OCI-LY3 (cell line): Measurements from ENCODE around the gene CELF4.

Experiments
- H2AFZ ChIP-seq: fragments of 200-600, 300-600 bp; shearing (Covaris generic); 2 replicates; pipeline ENCODE4 v1.6.0; 2014; ENCODE audit warnings: antibody characterized with exemption, low read depth, low read length
- H3K27ac ChIP-seq: fragments of 200-600, 300-600 bp; sonication (generic); 2 replicates; pipeline ENCODE4 v1.5.1; 2014; ENCODE audit warnings: mild to moderate bottlenecking, low read length, moderate library complexity, mixed read lengths
- H3K27me3 ChIP-seq: fragments of 200-600, 300-600 bp; sonication (generic); 2 replicates; pipeline ENCODE4 v1.6.1; 2014; ENCODE audit warnings: low read depth, low read length, mixed read lengths
- H3K36me3 ChIP-seq: fragments of 200-600, 300-600 bp; sonication (generic); replicated peaks from 2 replicates; pipeline ENCODE3; 2014; ENCODE audit warnings: low read depth, low read length, mixed read lengths
- H3K4me1 ChIP-seq: fragments of 300-600, 200-600 bp; sonication (generic); 2 replicates; pipeline ENCODE4 v1.6.1; 2014; ENCODE audit warnings: low read length, mixed read lengths
- H3K4me2 ChIP-seq: fragments of 200-600, 300-600 bp; sonication (generic); 2 replicates; pipeline ENCODE4 v1.6.1; 2014; ENCODE audit warnings: low read length, mixed read lengths
- H3K4me3 ChIP-seq: fragments of 300-600, 200-600 bp; sonication (generic); 2 replicates; pipeline ENCODE4 v1.5.1; 2014; ENCODE audit warnings: antibody characterized with exemption, mild to moderate bottlenecking, low read length, moderate library complexity
- H3K79me2 ChIP-seq: fragments of 300-600, 200-600 bp; shearing (Covaris generic); 2 replicates; pipeline ENCODE4 v1.6.1; 2014; ENCODE audit warnings: mild to moderate bottlenecking, low read length, mixed read lengths
- H3K9ac ChIP-seq: fragments of 300-600, 200-600 bp; shearing (Covaris generic); 2 replicates; pipeline ENCODE4 v1.6.0; 2014; ENCODE audit warnings: mild to moderate bottlenecking, low read length, moderate library complexity
- H3K9me3 ChIP-seq: fragments of 200-600, 300-600 bp; shearing (Covaris generic); 2 replicates; pipeline ENCODE4 v1.6.1; 2014; ENCODE audit warnings: low read length, mixed read lengths; ENCODE audit not compliant: insufficient read depth
- H4K20me1 ChIP-seq: fragments of 200-600, 300-600 bp; sonication (generic); 2 replicates; pipeline ENCODE4 v1.6.1; 2016; ENCODE audit warnings: low read length, mixed read lengths; ENCODE audit not compliant: insufficient read depth
- EZH2phosphoT487 ChIP-seq: fragments of 200-600 bp; shearing (Covaris generic); IDR thresholded peaks from 2 replicates; pipeline ENCODE4 v1.6.1; 2018; ENCODE audit warnings: antibody characterized with exemption, mixed run types, low read depth
- TF ChIP-seq, protein P1 (sequence below): fragments of 200-600, 300-600 bp; sonication (generic); IDR thresholded peaks from 2 replicates; pipeline ENCODE4 v1.5.1; 2014; ENCODE audit warnings: antibody characterized with exemption, low read length, low read depth

CELF4 gene

DNA sequence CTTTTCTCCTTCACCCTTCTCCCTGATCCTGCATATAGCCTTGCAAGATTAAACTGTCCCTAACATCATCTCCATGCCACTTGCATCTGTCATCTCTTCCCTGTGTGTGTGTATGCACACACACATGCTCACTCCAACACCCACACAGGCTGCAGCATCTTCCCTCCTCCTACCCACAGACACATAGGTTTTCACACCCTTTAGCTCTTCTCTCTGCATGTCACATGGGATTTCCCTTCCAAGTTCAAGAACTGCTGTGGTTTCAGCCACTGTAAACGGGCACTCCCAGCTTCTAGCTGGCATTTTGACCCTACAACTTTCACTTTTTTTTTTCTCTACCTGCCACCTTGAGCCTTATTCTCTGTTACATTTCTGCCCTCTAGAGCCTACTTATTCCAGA lies 6.4 kb downstream of the CELF4 start:
- Histone ChIP-seq H3K4me1 (peaks cover 13% of the 10 kb centered on the region), H3K4me3 (no peak overlapping the region), H3K9me3 (no peaks in the 10 kb centered on the region), H3K27me3 (peaks cover 11% of the 10 kb centered on the region), H2AFZ (no peak overlapping the region), H4K20me1 (no peaks in the 10 kb centered on the region), H3K36me3 (no peaks in the 10 kb centered on the region), H3K27ac (no peak overlapping the region), H3K79me2 (no peaks in the 10 kb centered on the region), H3K9ac (no peak overlapping the region), H3K4me2 (no peak overlapping the region)
- no peak for TF ChIP-seq EZH2phosphoT487
- TF ChIP-seq, protein P1, sequence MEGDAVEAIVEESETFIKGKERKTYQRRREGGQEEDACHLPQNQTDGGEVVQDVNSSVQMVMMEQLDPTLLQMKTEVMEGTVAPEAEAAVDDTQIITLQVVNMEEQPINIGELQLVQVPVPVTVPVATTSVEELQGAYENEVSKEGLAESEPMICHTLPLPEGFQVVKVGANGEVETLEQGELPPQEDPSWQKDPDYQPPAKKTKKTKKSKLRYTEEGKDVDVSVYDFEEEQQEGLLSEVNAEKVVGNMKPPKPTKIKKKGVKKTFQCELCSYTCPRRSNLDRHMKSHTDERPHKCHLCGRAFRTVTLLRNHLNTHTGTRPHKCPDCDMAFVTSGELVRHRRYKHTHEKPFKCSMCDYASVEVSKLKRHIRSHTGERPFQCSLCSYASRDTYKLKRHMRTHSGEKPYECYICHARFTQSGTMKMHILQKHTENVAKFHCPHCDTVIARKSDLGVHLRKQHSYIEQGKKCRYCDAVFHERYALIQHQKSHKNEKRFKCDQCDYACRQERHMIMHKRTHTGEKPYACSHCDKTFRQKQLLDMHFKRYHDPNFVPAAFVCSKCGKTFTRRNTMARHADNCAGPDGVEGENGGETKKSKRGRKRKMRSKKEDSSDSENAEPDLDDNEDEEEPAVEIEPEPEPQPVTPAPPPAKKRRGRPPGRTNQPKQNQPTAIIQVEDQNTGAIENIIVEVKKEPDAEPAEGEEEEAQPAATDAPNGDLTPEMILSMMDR: no peak

DNA sequence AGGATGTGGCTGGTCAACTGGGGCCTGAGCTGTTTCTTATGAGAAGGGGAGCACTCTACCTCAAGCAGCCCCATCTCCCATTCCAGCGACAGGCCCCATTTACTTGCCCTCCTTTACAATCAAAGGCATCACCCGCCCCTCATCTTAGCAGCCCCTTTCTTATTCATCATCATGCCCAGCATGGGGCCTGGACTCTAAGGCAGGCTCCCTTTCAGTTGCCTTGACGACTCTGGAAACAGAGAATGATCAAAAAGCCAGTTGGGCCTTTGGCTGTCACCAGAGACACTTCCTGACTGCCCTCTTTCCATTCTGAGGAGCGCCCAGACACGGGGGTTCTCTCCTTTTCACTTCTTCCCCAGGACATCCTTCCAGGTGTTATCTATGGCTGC lies 11.2 kb downstream of the CELF4 start:
- peaks cover 22% of the 10 kb centered on the region for H3K4me1 ChIP-seq
- H4K20me1 ChIP-seq: no peaks in the 10 kb centered on the region
- TF ChIP-seq, protein P1: no peak
- no peak for TF ChIP-seq EZH2phosphoT487
- no peaks in the 10 kb centered on the region for H3K36me3 ChIP-seq
- H3K79me2 ChIP-seq: no peaks in the 10 kb centered on the region
- H3K9ac ChIP-seq: no peak overlapping the region
- no peak overlapping the region for H3K4me2 ChIP-seq
- H3K9me3 ChIP-seq: no peaks in the 10 kb centered on the region
- H3K27me3 ChIP-seq: peaks cover 8% of the 10 kb centered on the region
- H2AFZ ChIP-seq: no peak overlapping the region
- H3K27ac ChIP-seq: no peak overlapping the region
- no peak overlapping the region for H3K4me3 ChIP-seq

DNA sequence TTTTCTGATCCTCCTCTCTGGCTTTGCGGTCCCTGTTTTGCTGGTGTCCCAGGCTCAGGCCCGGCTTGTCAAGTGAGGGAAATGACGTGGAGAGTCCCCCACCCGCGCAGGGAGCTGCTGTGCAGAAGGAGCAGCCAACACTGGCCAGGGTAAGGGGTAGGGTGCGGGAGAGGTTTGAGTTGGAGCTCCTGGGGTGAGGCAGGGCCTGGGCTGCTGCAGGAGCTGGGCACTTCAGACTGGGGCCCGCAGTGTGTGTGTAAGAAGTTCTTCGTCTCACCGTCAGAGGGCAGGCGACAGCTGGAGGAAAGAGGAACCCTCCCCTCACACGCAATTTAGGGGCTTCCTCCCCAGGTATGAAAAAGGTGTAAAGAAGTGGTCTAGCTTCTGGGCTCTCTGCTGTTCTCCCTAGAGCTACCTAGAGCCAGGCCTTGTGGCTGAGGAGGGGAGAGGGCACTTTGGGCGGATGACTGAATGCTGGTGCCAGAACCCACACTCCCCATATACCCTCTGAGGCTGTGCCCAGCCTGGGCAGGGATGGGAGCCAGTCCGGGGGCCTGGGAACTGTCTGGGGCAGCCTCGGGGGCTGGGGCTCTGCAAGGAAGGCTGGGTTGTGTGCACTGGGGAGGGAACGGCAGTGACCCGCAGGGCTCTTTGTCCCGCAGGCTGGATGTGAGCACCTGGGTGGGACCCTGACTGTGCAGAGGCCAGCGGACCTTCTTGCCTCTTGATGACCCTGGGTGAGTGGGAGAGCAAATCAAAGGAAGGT lies 11.8 kb downstream of the CELF4 start:
- Histone ChIP-seq H4K20me1 (no peaks in the 10 kb centered on the region), H3K27ac (no peak overlapping the region), H3K27me3 (peaks cover 8% of the 10 kb centered on the region), H3K4me2 (no peak overlapping the region), H3K9me3 (no peaks in the 10 kb centered on the region), H2AFZ (no peak overlapping the region), H3K4me1 (peaks cover 17% of the 10 kb centered on the region), H3K9ac (no peak overlapping the region), H3K79me2 (no peaks in the 10 kb centered on the region), H3K36me3 (no peaks in the 10 kb centered on the region), H3K4me3 (no peak overlapping the region)
- TF ChIP-seq, protein P1: peak; percentile 42
- no peak for TF ChIP-seq EZH2phosphoT487

DNA sequence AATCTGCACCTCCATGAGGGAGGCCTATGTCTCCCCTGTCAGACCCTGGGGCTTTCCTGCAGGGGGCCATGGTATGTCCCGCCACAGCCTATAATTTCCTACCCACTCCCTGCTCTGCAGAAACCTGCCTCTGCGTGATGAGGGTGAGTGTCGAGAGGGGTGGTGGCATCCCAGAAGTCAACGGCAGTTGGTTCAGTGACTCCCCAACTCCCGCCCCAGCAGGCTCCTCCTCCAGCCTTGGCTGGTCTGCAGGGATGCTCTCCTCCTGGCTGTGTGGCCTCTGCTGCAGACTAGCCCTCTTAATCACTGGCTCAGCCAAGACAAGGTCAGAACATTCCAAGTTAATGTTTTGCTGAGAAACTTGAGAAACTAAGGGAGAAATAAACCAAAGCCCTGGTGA lies 13.3 kb downstream of the CELF4 start:
- no peaks in the 10 kb centered on the region for H3K36me3 ChIP-seq
- H3K9ac ChIP-seq: no peak overlapping the region
- peak overlapping the region; percentile 31; the same call in 1 of the 2 replicates for H3K4me2 ChIP-seq
- peaks cover 5% of the 10 kb centered on the region for H3K27me3 ChIP-seq
- H4K20me1 ChIP-seq: no peaks in the 10 kb centered on the region
- no peak overlapping the region for H3K4me3 ChIP-seq
- H3K27ac ChIP-seq: no peak overlapping the region
- no peak overlapping the region for H2AFZ ChIP-seq
- peaks cover 15% of the 10 kb centered on the region for H3K4me1 ChIP-seq
- no peaks in the 10 kb centered on the region for H3K9me3 ChIP-seq
- TF ChIP-seq, protein P1: no peak
- no peak for TF ChIP-seq EZH2phosphoT487
- H3K79me2 ChIP-seq: no peaks in the 10 kb centered on the region
